Fibroblast of lung (primary cell): ENCODE measurements around the gene DNAAF1.

ENCODE experiments used
- CTCF ChIP-seq, 2 donors: IDR thresholded peaks in 1 of 2; conservative IDR thresholded peaks in 1 of 2; 1 replicate in 1 of 2; 2 replicates in 1 of 2; pipeline ENCODE4 v1.5.1; 2011 to 2012; ENCODE audit warnings: low read length in 2 of 2, control low read depth in 1 of 2, inconsistent platforms in 1 of 2, low read depth in 1 of 2, mild to moderate bottlenecking in 1 of 2
- EZH2 ChIP-seq: IDR thresholded peaks from 2 replicates; pipeline ENCODE4 v1.5.1; 2012; ENCODE audit warnings: low read length, control low read depth, mild to moderate bottlenecking; ENCODE audit errors: missing control alignments

GRCh38 chr16:84209989-84210388, 64.9 kb downstream of the DNAAF1 start:
- no peak for TF ChIP-seq CTCF (conservative IDR thresholded peaks at IDR 0.05 in 1 of 2, IDR thresholded peaks at IDR 0.05 in 1 of 2; ENCODE audit: low read depth in 1 of 2, low read length in 2 of 2)
- no peak for TF ChIP-seq EZH2
